Gastroesophageal sphincter (tissue), 3 donors: ENCODE measurements around the gene LBHD2.
"Not testable (repeated sequence)": the region's sequence is repeated elsewhere in the genome, so short reads cannot be mapped to it uniquely, and the experiment has no call there.

Experiments used
- CTCF ChIP-seq, 4 experiments: fragments of 200-600 bp in 2 of 4; fragments of 450-650 bp in 2 of 4; sonication (generic) in 1 of 4; IDR thresholded peaks; one replicate each; pipeline ENCODE4 v1.5.1; 2017 to 2019; ENCODE audit warnings: antibody characterized with exemption in 4 of 4, mild to moderate bottlenecking in 2 of 4, moderate library complexity in 2 of 4
- EP300 ChIP-seq: sonication (generic); formaldehyde crosslinking; IDR thresholded peaks from one replicate; pipeline ENCODE4 v1.6.1; 2017; ENCODE audit warnings: antibody characterized with exemption, mild to moderate bottlenecking
- POLR2A ChIP-seq, 2 donors: fragments of 450-650 bp; IDR thresholded peaks; one replicate each; pipeline ENCODE4 v1.6.1; 2017; ENCODE audit warnings: antibody characterized with exemption in 2 of 2, mild to moderate bottlenecking in 2 of 2, moderate library complexity in 1 of 2

- TF ChIP-seq POLR2A (IDR thresholded peaks at IDR 0.05); CTCF (IDR thresholded peaks at IDR 0.05); EP300: not testable (repeated sequence)
Observed at GRCh38 chr14:103119527-103119926, 35.5 kb downstream of the LBHD2 start.
